Testis (tissue), 2 donors: Measurements from ENCODE around the gene EIF2A.

Source experiments
- POLR2A ChIP-seq: fragments of 450-650 bp; IDR thresholded peaks from one replicate; pipeline ENCODE4 v1.6.1; 2017; ENCODE audit warnings: antibody characterized with exemption, mild to moderate bottlenecking, moderate library complexity
- TF ChIP-seq, protein P1 (sequence below), 3 experiments: fragments of 450-650 bp in 2 of 3; fragments of 200-600 bp in 1 of 3; sonication (generic) in 1 of 3; IDR thresholded peaks; one replicate each; pipeline ENCODE4 v1.5.1; 2016 to 2019; ENCODE audit warnings: antibody characterized with exemption in 3 of 3, mild to moderate bottlenecking in 2 of 3, moderate library complexity in 1 of 3

DNA sequence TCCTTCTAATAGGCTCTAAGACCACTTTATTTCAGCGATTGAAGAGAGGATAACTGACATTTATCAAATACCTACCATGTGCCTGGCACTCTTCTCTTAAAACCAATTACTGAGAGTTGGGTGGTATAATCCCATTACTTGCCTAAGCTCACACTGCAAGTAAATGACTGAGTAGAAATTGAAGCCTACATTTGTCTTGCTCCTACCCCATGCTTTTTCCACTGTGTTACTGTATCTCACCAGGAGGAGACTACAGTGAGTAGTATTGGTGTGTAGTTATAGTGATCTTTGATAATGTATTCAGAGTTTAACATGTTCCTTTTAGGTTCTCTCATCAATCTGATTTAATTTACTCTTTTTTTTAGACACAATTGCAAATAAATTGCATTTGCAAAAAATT, 20.7 kb downstream of the EIF2A start:
- TF ChIP-seq, protein P1, sequence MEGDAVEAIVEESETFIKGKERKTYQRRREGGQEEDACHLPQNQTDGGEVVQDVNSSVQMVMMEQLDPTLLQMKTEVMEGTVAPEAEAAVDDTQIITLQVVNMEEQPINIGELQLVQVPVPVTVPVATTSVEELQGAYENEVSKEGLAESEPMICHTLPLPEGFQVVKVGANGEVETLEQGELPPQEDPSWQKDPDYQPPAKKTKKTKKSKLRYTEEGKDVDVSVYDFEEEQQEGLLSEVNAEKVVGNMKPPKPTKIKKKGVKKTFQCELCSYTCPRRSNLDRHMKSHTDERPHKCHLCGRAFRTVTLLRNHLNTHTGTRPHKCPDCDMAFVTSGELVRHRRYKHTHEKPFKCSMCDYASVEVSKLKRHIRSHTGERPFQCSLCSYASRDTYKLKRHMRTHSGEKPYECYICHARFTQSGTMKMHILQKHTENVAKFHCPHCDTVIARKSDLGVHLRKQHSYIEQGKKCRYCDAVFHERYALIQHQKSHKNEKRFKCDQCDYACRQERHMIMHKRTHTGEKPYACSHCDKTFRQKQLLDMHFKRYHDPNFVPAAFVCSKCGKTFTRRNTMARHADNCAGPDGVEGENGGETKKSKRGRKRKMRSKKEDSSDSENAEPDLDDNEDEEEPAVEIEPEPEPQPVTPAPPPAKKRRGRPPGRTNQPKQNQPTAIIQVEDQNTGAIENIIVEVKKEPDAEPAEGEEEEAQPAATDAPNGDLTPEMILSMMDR (IDR thresholded peaks at IDR 0.05), result no peak
- TF ChIP-seq POLR2A, result no peak
